Myocyte (in vitro differentiated cells): ENCODE measurements around the gene NSUN6. TPM values are rescaled to one million over a fixed set of nuclear protein-coding genes. Genes with fewer than 3 reads are reported as not detected.
"Not testable (repeated sequence)": the region's sequence is repeated elsewhere in the genome, so short reads cannot be mapped to it uniquely, and the experiment has no call there.

Experiments used
- DNase-seq: peaks from one replicate; pipeline ENCODE4 v3.0.0-alpha.2; 2012; ENCODE audit warnings: low read depth
- total RNA-seq: library from RNA; depleted of rRNA; stranded (reverse); fragments of >200 nt; gene quantifications from 2 replicates; pipeline ENCODE4 v1.2.3, GENCODE V29; 2014

The NSUN6 gene
- total RNA-seq, 1 donor from 2014 or later: 5.5 TPM

DNA sequence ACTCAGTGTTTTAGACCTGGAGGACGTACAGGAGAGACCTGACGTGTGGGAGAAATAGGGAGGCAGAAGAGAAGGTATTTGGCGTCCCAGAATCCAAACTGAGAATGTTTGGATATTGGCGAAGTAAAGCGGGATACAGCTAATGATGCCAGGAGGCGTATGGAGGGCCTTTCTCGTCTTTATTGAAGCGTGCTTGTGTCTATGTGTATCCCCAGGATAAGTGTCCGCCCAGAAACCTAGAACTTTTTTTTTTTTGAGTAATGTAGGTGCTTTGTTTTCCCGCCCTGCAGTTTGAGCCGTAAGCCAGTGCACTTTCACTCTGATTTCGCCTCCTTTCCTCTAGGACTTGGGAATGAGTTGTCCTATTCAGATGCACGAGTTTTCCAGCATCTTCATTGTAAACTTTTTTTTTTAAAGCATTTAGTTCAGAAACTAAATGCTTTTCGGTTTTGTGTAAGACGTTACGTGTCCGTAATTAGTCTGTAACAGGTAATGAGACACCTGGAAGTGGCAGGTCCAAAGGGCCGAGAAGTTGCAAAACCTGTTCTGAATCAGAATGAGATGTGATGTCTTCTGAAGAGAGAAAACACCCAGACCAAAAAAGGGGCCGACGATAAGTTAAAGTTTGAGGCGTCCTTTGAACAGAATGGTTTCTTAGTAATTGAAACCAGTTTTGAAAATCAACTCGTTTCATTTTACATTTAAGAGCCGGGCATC lies 8.6 kb upstream of the NSUN6 start:
- no peak for DNase-seq

GRCh38 chr10:18659125-18659818 lies 7.9 kb upstream of the NSUN6 start, which contains the start of gene ARL5B:
Gene ARL5B (plus strand): TSS chr10:18659431. CDS start chr10:18659638, 207 bp downstream.
- DNase-seq: peak; percentile 99

DNA sequence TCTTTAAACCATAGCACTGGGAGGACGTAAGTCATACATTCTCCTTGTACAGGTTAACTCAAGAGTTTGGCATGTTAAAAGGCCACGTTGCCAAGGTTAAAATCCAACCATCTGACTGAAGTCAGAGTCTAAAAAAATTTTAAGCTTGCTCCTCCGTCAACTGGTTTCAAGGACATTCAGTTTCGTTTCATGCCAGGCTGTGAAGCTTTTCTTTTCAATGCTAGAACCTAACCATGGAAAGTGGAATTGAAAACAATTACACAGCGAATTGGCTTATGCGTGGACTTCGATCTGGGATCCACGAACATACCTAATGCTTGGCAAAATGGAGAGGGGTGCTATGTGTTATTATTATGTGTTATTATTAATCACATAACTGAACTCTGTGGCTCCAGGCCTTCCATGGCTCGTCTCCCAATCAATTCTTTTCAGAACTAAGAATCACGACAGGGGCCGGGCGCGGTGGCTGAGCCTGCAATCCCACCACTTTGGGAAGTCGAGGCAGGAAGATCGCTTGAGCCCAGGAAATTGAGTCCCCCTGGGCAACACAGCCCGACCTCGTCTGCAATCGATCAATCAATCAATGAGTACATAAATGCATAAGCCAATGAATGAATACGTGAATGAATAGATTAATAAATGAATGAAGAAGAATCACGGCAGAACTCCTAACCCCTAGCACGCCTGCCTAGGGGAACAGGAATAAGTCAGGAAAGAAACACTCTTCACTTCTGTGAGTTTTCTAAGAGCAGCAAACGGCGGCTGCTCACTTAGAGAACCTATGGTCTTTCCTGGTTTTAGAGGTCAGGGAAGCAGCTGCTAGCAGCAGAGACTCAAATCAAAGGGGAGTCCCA lies 7.1 kb upstream of the NSUN6 start:
- peak; percentile 62 for DNase-seq

DNA sequence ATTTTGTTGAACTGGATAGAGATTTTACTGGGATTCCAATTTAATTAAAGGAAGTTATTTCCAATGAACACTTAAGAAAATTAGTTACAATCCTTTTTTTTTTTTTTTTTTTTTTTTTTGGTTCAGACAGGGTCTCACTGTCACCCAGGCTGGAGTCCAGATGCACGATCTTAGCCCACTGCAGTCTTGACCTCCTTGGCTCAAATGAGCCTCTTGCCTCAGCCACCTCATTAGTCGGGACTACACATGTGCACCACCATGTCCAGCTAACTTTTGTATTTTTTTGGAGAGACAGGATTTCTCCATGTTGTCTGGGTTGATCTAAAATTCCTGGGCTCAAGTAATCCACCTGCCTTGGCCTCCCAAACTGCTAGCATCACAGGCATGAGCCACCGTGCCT lies 5.3 kb upstream of the NSUN6 start:
- no peak for DNase-seq

- DNase-seq: no peak
These were observed 1.7 kb upstream of the NSUN6 start for GRCh38 chr10:18653112-18653511.

- no peak for DNase-seq
These were observed 886 bp downstream of the NSUN6 start for GRCh38 chr10:18650404-18650997.

- no peak for DNase-seq
These were observed 1.9 kb downstream of the NSUN6 start for GRCh38 chr10:18649364-18649959.

- DNase-seq: no peak
These were observed 3.4 kb downstream of the NSUN6 start for GRCh38 chr10:18647945-18648344.

DNA sequence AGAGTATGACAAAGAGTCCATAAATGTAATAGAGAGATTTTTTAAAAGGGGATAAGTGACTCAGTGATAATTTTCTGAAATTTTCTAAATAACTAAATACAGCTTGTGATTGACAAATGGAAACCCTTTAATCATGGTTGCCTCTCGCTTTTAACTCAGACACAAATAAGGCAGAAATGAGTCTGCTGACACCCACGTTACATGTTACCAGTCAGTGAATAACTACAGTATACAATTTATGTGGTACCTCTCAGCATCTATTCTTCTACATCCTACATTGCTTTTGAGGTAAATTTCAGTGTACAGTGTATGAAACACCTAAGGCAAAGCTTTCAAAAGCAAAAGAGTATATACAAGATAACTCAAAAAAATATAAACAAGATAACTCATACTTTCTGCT lies 4.2 kb downstream of the NSUN6 start:
- no peak for DNase-seq

DNA sequence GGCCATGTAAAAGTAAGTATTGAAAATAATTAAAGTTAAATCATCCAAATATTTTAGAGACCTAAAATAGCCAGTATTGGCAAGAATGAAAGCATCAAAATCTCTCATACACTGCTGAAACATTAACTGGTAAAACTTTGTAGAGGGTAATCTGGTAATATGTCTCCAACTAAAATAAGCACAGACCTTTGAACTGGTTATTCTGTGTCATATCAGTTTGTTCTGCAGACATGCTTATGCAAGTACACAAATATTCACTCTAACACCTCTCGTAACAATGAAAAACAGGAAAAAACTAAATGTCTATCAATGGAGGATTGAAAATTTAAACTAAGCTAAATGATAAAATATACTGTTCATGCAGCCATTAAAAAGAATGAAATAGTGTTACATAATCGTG lies 11.7 kb downstream of the NSUN6 start:
- DNase-seq: not testable (repeated sequence)

DNA sequence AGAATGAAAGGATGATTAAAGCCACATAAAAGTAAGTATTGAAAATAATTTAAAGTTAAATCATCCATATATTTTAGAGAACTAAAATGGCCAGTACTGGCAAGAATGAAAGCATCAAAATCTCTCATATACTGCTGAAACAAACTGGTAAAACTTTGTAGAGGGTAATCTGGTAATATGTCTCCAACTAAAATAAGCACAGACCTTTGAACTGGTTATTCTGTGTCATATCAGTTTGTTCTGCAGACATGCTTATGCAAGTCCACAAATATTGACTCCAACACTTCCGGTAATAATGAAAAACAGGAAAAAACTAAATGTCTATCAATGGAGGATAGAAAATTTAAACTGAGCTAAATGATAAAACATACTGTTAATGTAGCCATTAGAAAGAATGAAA lies 14.0 kb downstream of the NSUN6 start:
- not testable (repeated sequence) for DNase-seq

DNA sequence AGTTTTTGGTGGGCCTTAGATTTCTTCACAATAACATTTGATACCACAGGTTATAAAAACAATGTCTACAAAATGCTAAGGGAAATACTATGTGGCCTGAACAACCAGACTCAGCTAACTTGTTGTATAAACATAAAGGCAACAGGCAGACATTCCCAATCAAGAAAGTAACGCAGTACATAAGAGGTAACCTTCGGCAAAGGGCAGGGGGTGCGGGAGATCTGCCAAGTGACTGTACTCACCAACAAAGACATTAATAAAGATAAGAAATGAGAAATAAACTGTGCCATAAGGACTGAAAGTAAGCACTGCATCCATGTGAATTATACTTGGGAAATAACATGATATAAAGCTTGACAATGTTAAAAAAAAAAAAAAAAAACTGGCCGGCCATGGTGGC lies 15.4 kb downstream of the NSUN6 start:
- no peak for DNase-seq

GRCh38 chr10:18632500-18632899 lies 18.9 kb downstream of the NSUN6 start:
- DNase-seq: not testable (repeated sequence)

DNA sequence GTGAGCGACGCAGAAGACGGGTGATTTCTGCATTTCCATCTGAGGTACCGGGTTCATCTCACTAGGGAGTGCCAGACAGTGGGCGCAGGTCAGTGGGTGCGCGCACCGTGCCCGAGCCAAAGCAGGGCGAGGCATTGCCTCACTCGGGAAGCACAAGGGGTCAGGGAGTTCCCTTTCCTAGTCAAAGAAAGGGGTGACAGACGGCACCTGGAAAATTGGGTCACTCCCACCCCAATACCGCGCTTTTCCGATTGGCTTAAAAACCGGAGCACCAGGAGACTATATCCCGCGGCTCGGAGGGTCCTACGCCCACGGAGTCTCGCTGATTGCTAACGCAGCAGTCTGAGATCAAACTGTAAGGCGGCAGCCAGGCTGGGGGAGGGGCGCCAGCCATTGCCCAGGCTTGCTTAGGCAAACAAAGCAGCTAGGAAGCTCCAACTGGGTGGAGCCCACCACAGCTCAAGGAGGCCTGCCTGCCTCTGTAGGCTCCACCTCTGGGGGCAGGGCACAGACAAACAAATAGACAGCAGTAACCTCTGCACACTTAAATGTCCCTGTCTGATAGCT lies 23.9 kb downstream of the NSUN6 start:
- peak; percentile 65 for DNase-seq

- no peak for DNase-seq
These were observed 25.5 kb downstream of the NSUN6 start for GRCh38 chr10:18625886-18626285.

DNA sequence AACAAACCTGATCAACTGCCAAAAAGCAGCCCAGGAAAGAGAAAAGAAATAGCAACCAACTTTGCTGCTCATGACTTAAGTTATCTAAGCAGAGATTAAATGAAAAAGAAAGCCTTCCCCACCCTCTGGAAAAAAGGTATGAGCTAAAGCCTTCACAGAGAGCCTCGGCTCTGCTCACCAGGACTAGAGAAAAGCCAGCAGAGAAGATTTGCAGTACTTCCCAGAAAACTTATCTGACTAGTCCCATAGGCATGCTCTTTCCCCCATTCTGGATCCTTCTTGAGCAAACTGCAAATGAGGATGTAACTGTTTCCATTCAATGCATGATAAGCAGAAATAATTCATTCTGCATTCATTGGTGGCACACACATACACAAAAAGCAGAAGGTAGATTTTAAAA lies 27.7 kb downstream of the NSUN6 start:
- DNase-seq: not testable (repeated sequence)

DNA sequence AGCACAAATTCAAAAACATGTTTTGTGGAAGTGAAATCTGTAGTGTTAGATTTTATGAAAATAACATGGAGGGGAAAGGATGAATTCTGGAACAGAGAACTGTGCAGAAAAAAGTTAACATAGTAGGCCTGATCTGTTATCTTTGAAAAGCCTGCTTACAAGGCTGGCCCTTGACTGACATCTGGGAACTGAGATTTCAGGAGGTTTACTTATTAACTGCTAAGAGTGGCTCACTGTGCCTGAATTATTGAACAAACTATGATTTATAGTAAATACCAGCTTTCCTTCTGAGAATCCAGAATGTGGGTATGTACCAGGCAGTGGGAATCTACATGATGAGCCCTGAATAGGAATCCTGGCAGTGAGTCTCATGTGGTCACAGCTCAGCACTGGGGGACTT lies 30.5 kb downstream of the NSUN6 start:
- no peak for DNase-seq

GRCh38 chr10:18619016-18619415 lies 32.4 kb downstream of the NSUN6 start:
- DNase-seq: no peak

GRCh38 chr10:18616337-18616736 lies 35.0 kb downstream of the NSUN6 start:
- DNase-seq: no peak

DNA sequence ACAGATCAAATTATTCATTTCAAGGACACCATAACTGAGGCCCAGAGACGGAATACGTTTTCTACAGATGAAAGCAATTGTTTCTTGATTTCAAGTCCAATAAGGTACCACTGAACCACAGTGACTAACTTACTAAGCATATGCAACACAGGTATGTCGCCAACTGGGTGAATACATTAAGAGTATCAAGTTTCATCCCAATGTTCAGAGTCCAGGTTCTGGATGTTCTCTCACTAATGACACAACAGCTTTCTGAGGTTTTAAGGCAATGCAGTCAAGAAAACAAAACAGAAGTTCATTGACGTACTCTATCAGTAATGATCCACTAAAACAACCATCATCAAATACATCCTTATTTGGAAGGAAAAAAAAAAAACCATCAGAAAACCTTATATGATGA lies 35.8 kb downstream of the NSUN6 start:
- no peak for DNase-seq

DNA sequence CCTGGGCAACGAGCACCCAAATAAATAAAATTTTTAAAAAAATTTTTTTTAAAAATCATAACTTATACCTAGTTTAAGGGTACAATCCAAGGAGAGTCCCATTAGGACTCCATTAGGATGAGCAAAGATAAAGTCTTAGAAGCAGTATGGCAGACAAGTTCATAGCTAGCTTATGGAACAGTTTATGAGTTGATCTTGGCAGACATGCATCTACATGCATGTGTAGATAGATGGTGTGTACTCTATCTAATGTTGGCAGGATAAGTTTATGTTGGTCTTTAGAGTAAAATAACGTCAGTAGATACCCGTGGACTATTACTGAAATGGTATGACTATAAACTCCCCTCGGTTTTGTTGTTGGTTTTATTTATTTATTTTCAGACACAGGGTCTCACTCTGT lies 40.2 kb downstream of the NSUN6 start:
- DNase-seq: no peak
